Endothelial cell of umbilical vein (primary cell): ENCODE data around the gene ARHGEF28. TPM values are rescaled to one million over a fixed set of nuclear protein-coding genes. Genes with fewer than 3 reads are reported as not detected.

Source experiments
- BruUV-seq: library from RNA; stranded (reverse); fragments of 400-500 nt; replicated peaks from 2 replicates; lab custom pipeline; 2021; lab: Mats Ljungman, UMichigan
- CTCF ChIA-PET: fragments of 300-600, 350-600 bp; sonication (Branson Sonifier 250); formaldehyde crosslinking; loops from one replicate; lab custom pipeline; 2021; ENCODE audit warnings: antibody characterized with exemption, inconsistent platforms; lab: Charles Lee
- POLR2A ChIA-PET: fragments of 300-600, 350-600 bp; sonication (Branson Sonifier 250); formaldehyde crosslinking; loops from one replicate; lab custom pipeline; 2021; ENCODE audit warnings: antibody characterized with exemption, inconsistent platforms; lab: Charles Lee
- DNase-seq: peaks from one replicate; pipeline ENCODE4 v3.0.0-alpha.2; 2011; ENCODE audit warnings: low read depth, low spot score
- FAIRE-seq: peaks from 2 replicates; lab custom pipeline; 2011; peaks lifted over from hg19 to GRCh38; lab: Jason Lieb, UNC
- H2AFZ ChIP-seq: 2 replicates; pipeline ENCODE4 v1.6.0; 2012; ENCODE audit warnings: low read depth, low read length, control low read depth, inconsistent platforms
- H3K27ac ChIP-seq: 2 replicates; pipeline ENCODE4 v1.5.1; 2011; ENCODE audit warnings: low read depth, mild to moderate bottlenecking, control low read depth, low read length, moderate library complexity; ENCODE audit not compliant: insufficient read depth
- H3K27me3 ChIP-seq, 2 experiments: 2 replicates each; pipeline versions ENCODE4 v1.6.0 to v1.6.1; 2011; ENCODE audit warnings: low read length in 2 of 2, mixed read lengths in 1 of 2; ENCODE audit not compliant: control insufficient read depth in 2 of 2, insufficient read depth in 2 of 2
- H3K36me3 ChIP-seq, 2 experiments: 2 replicates in 1 of 2; 3 replicates in 1 of 2; pipeline ENCODE4 v1.5.1; 2011; ENCODE audit warnings: low read length in 2 of 2, mild to moderate bottlenecking in 1 of 2, moderate library complexity in 1 of 2; ENCODE audit not compliant: control insufficient read depth in 2 of 2, insufficient read depth in 2 of 2; ENCODE audit errors: extremely low read depth in 1 of 2
- H3K4me1 ChIP-seq: 3 replicates; pipeline ENCODE4 v1.5.1; 2011; ENCODE audit warnings: mild to moderate bottlenecking, low read length; ENCODE audit not compliant: control insufficient read depth, insufficient read depth; ENCODE audit errors: extremely low read depth
- H3K4me2 ChIP-seq: 2 replicates; pipeline ENCODE4 v1.6.1; 2011; ENCODE audit warnings: low read length, control low read depth, mixed read lengths; ENCODE audit not compliant: insufficient read depth
- H3K4me3 ChIP-seq, 3 experiments: fragments of 200-600 bp in 1 of 3; sonication (generic), shearing (Covaris generic) in 1 of 3; replicated peaks in 1 of 3; 2 replicates each; pipeline ENCODE4 v1.5.1; 2011 to 2016; ENCODE audit warnings: control low read depth in 3 of 3, low read length in 3 of 3, mild to moderate bottlenecking in 2 of 3, inconsistent platforms in 1 of 3, low read depth in 1 of 3, moderate library complexity in 1 of 3; ENCODE audit not compliant: insufficient read depth in 1 of 3
- H3K79me2 ChIP-seq: 2 replicates; pipeline ENCODE4 v1.6.0; 2012; ENCODE audit warnings: low read length, inconsistent platforms; ENCODE audit not compliant: control insufficient read depth, insufficient read depth
- H3K9ac ChIP-seq: replicated peaks from 2 replicates; pipeline ENCODE3; 2011; ENCODE audit warnings: low read length, control low read depth; ENCODE audit not compliant: insufficient read depth; ENCODE audit errors: extremely low read depth
- H3K9me1 ChIP-seq: replicated peaks from 3 replicates; pipeline ENCODE4 v1.6.0; 2011; ENCODE audit warnings: mild to moderate bottlenecking, low read length; ENCODE audit not compliant: control insufficient read depth, insufficient read depth; ENCODE audit errors: extremely low read depth
- H3K9me3 ChIP-seq: replicated peaks from 2 replicates; pipeline ENCODE4 v1.5.1; 2012; ENCODE audit warnings: low read length, inconsistent platforms; ENCODE audit not compliant: control insufficient read depth, insufficient read depth
- H4K20me1 ChIP-seq: replicated peaks from 2 replicates; pipeline ENCODE3; 2011; ENCODE audit warnings: mild to moderate bottlenecking, low read length; ENCODE audit not compliant: control insufficient read depth, insufficient read depth; ENCODE audit errors: extremely low read depth
- CTCF ChIP-seq, 2 donors: IDR thresholded peaks; 1 replicate in 1 of 2; 2 replicates in 1 of 2; pipeline ENCODE4 v1.5.1; 2011; ENCODE audit warnings: low read length in 2 of 2, mild to moderate bottlenecking in 2 of 2, moderate library complexity in 2 of 2, control low read depth in 1 of 2, inconsistent platforms in 1 of 2, low read depth in 1 of 2; ENCODE audit not compliant: insufficient read depth in 1 of 2; ENCODE audit errors: extremely low read depth in 1 of 2
- EZH2 ChIP-seq: IDR thresholded peaks from 2 replicates; pipeline ENCODE4 v1.6.1; 2012; ENCODE audit warnings: borderline replicate concordance, low read depth, mild to moderate bottlenecking, moderate library complexity, low read length, inconsistent platforms; ENCODE audit not compliant: severe bottlenecking
- FOS ChIP-seq: IDR thresholded peaks from 2 replicates; pipeline ENCODE4 v1.6.1; 2011; ENCODE audit warnings: mild to moderate bottlenecking, low read length, moderate library complexity, borderline replicate concordance; ENCODE audit not compliant: insufficient read depth
- GATA2 ChIP-seq: IDR thresholded peaks from 2 replicates; pipeline ENCODE4 v1.7.0; 2011; ENCODE audit warnings: low read depth, mild to moderate bottlenecking, moderate library complexity, mixed read lengths, low read length; ENCODE audit not compliant: insufficient read length, insufficient read depth
- JUN ChIP-seq: IDR thresholded peaks from 2 replicates; pipeline ENCODE4 v1.6.1; 2011; ENCODE audit warnings: borderline replicate concordance, low read depth; ENCODE audit not compliant: insufficient read length, insufficient read depth
- MAX ChIP-seq: IDR thresholded peaks from 2 replicates; pipeline ENCODE4 v1.6.1; 2011; ENCODE audit not compliant: insufficient read depth, insufficient read length
- MYC ChIP-seq: IDR thresholded peaks from one replicate; pipeline ENCODE4 v1.6.1; 2011; ENCODE audit warnings: mild to moderate bottlenecking, low read depth, low read length
- POLR2A ChIP-seq: IDR thresholded peaks from 2 replicates; pipeline ENCODE4 v1.6.1; 2012; ENCODE audit warnings: low read depth, mild to moderate bottlenecking, control low read depth, low read length
- POLR2AphosphoS5 ChIP-seq: IDR thresholded peaks from 2 replicates; pipeline ENCODE4 v1.6.1; 2012; ENCODE audit warnings: low read depth, mild to moderate bottlenecking, control low read depth, low read length, moderate library complexity; ENCODE audit not compliant: insufficient read depth
- dilution Hi-C: fragments of 300-500 bp; cut with MboI; formaldehyde crosslinking; loops from one replicate; pipeline ENCODE4 v1.15.0; 2019; ENCODE audit warnings: low sequenced_read_pairs; ENCODE audit not compliant: extremely low pct_ligation_motif_present
- intact Hi-C: fragments of 100-400 bp; cut with micrococcal nuclease; formaldehyde crosslinking; loops from one replicate; pipeline ENCODE4 v1.10.0; 2022
- polyA plus RNA-seq, 4 experiments: library from polyadenylated mRNA; depleted of rRNA in 3 of 4; stranded (reverse) in 3 of 4; unstranded in 1 of 4; fragments of >200 nt; gene quantifications; 2 replicates each; pipeline versions ENCODE4 v1.2.1 to v1.2.3, GENCODE V29; 2011 to 2012; ENCODE audit warnings: missing spikeins in 1 of 4
- total RNA-seq: library from RNA; stranded (reverse); gene quantifications from 2 replicates; pipeline ENCODE4 v1.2.3, GENCODE V29; 2021

The ARHGEF28 gene
- total and polyA plus RNA-seq, 2 donors (not counting 3 experiments of a cell fraction or from before 2014, with no cell fraction given) = 29.5 to 108 TPM

GRCh38 chr5:73698011-73698410 is 72.0 kb downstream of the ARHGEF28 start:
- TF ChIP-seq POLR2A = no peak
- TF ChIP-seq GATA2 = no peak
- TF ChIP-seq MYC = no peak
- TF ChIP-seq JUN = no peak
- no peak for TF ChIP-seq MAX
- no peak for TF ChIP-seq FOS
- no peak for TF ChIP-seq POLR2AphosphoS5
- TF ChIP-seq EZH2 = no peak
- no peak for TF ChIP-seq CTCF (IDR thresholded peaks at IDR 0.05; ENCODE audit: extremely low read depth in 1 of 2, insufficient read depth in 1 of 2, low read depth in 1 of 2, low read length in 2 of 2)
- no peaks in the 10 kb centered on the region for H3K9me3 ChIP-seq
- DNase-seq = no peak
- FAIRE-seq = no peak
- no peak overlapping the region for H3K4me3 ChIP-seq
- no TSS peak for BruUV-seq
- no peaks in the 10 kb centered on the region for H3K9me1 ChIP-seq
- H3K27me3 ChIP-seq = no peaks in the 10 kb centered on the region
- no peak overlapping the region for H3K4me2 ChIP-seq
- no peak overlapping the region for H2AFZ ChIP-seq
- peaks cover 96% of the 10 kb centered on the region for H3K79me2 ChIP-seq
- H3K27ac ChIP-seq = no peak overlapping the region
- dilution Hi-C loops = no loop called here
- intact Hi-C loops = no loop called here
- no peak overlapping the region for H3K9ac ChIP-seq
- peaks cover 43% of the 10 kb centered on the region for H3K4me1 ChIP-seq
- H4K20me1 ChIP-seq = no peaks in the 10 kb centered on the region
- CTCF ChIA-PET = interaction anchor here (1.0 to 2.8 kb wide), 6 partner anchors 9 to 107 kb away, joined by 3 to 11 read pairs (median 4); no protein-coding TSS in a partner anchor
- POLR2A ChIA-PET = no interaction called here
- peaks cover 8 to 16% of the 10 kb centered on the region in 2 experiments for H3K36me3 ChIP-seq
